ENCODE results near the gene FMOD. TPM values are rescaled to one million over a fixed set of nuclear protein-coding genes. Genes with fewer than 3 reads are reported as not detected.

The FMOD gene
- total and polyA plus RNA-seq, 5 donors, result 35.9 to 91.6 (median 60.2) TPM

- ATAC-seq (peak; percentile 88), DNase-seq (peak; percentile 95 to 98 (median 98))
- peaks cover 27% of the 10 kb centered on the region for H3K4me1 ChIP-seq (ENCODE audit: control insufficient read depth, insufficient read depth, low read length)
- intact Hi-C loops (cut with DNase I), result no loop called here
- H3K27ac ChIP-seq (ENCODE audit: low read length), result peak overlapping the region; percentile 96
- no peaks in the 10 kb centered on the region for H3K9me3 ChIP-seq (ENCODE audit: control insufficient read depth, low read length)
- H3K27me3 ChIP-seq (ENCODE audit: control insufficient read depth, insufficient read depth), result no peaks in the 10 kb centered on the region
- 5% methylated on average over 49 of the region's 49 CpGs for WGBS
- peak overlapping the region; percentile 71 for H3K4me3 ChIP-seq (ENCODE audit: low read length)
These were observed 23.9 kb downstream of the FMOD start for GRCh38 chr1:203326830-203327683.

- WGBS, result 55% methylated on average over 13 of the region's 13 CpGs
- intact Hi-C loops (cut with DNase I), result loop anchor here in 1 of 4 donors (2.0 kb wide), 1 partner anchor 19 kb away; no protein-coding TSS in a partner anchor
- DNase-seq (peak; percentile 78 to 94 (median 88)), ATAC-seq (peak; percentile 3)
- Histone ChIP-seq H3K4me1 (ENCODE audit: control insufficient read depth, insufficient read depth, low read length) (peaks cover 40% of the 10 kb centered on the region), H3K27ac (ENCODE audit: low read length) (peak overlapping the region; percentile 93), H3K9me3 (ENCODE audit: control insufficient read depth, low read length) (no peaks in the 10 kb centered on the region), H3K27me3 (ENCODE audit: control insufficient read depth, insufficient read depth) (no peaks in the 10 kb centered on the region), H3K4me3 (ENCODE audit: low read length) (no peak overlapping the region)
These were observed 25.4 kb downstream of the FMOD start for GRCh38 chr1:203325418-203326091.

GRCh38 chr1:203325026-203325417 is 25.9 kb downstream of the FMOD start:
- DNase-seq (no peak), ATAC-seq (no peak)
- Histone ChIP-seq H3K9me3 (ENCODE audit: control insufficient read depth, low read length) (no peaks in the 10 kb centered on the region), H3K27ac (ENCODE audit: low read length) (peak overlapping the region; percentile 93), H3K4me3 (ENCODE audit: low read length) (no peak overlapping the region), H3K4me1 (ENCODE audit: control insufficient read depth, insufficient read depth, low read length) (peaks cover 40% of the 10 kb centered on the region), H3K27me3 (ENCODE audit: control insufficient read depth, insufficient read depth) (no peaks in the 10 kb centered on the region)
- WGBS, result 56% methylated on average over 5 of the region's 5 CpGs
- intact Hi-C loops (cut with DNase I), result loop anchor here in 1 of 4 donors (2.0 kb wide), 1 partner anchor 18 kb away; no protein-coding TSS in a partner anchor

- Histone ChIP-seq H3K4me3 (ENCODE audit: low read length) (no peak overlapping the region), H3K27ac (ENCODE audit: low read length) (peak overlapping the region; percentile 93), H3K27me3 (ENCODE audit: control insufficient read depth, insufficient read depth) (no peaks in the 10 kb centered on the region), H3K9me3 (ENCODE audit: control insufficient read depth, low read length) (no peaks in the 10 kb centered on the region), H3K4me1 (ENCODE audit: control insufficient read depth, insufficient read depth, low read length) (peaks cover 40% of the 10 kb centered on the region)
- DNase-seq, result peak; percentile 37 to 75 (median 71)
- WGBS, result 62% methylated on average over 15 of the region's 15 CpGs
- ATAC-seq, result no peak
- intact Hi-C loops (cut with DNase I), result loop anchor here in 1 of 4 donors (2.0 kb wide), 1 partner anchor 18 kb away; no protein-coding TSS in a partner anchor
These were observed 26.6 kb downstream of the FMOD start for GRCh38 chr1:203324105-203325025.

GRCh38 chr1:203323587-203323986 is 27.3 kb downstream of the FMOD start:
- no peak overlapping the region for H3K4me3 ChIP-seq (ENCODE audit: low read length)
- H3K9me3 ChIP-seq (ENCODE audit: control insufficient read depth, low read length), result no peaks in the 10 kb centered on the region
- intact Hi-C loops (cut with DNase I), result no loop called here
- WGBS, result 65% methylated on average over 3 of the region's 3 CpGs
- H3K27me3 ChIP-seq (ENCODE audit: control insufficient read depth, insufficient read depth), result no peaks in the 10 kb centered on the region
- ATAC-seq (no peak), DNase-seq (no peak)
- H3K4me1 ChIP-seq (ENCODE audit: control insufficient read depth, insufficient read depth, low read length), result peaks cover 40% of the 10 kb centered on the region
- peak overlapping the region; percentile 93 for H3K27ac ChIP-seq (ENCODE audit: low read length)

GRCh38 chr1:203322500-203323179 is 28.3 kb downstream of the FMOD start:
- Histone ChIP-seq H3K27me3 (ENCODE audit: control insufficient read depth, insufficient read depth) (no peaks in the 10 kb centered on the region), H3K27ac (ENCODE audit: low read length) (peak overlapping the region; percentile 93), H3K9me3 (ENCODE audit: control insufficient read depth, low read length) (no peaks in the 10 kb centered on the region), H3K4me1 (ENCODE audit: control insufficient read depth, insufficient read depth, low read length) (peaks cover 36% of the 10 kb centered on the region), H3K4me3 (ENCODE audit: low read length) (no peak overlapping the region)
- DNase-seq (peak in 2 of 3 donors; percentile 61 to 82), ATAC-seq (peak; percentile 75 to 84)
- intact Hi-C loops (cut with DNase I), result no loop called here

- 88% methylated on average over 6 of the region's 6 CpGs for WGBS
- H3K9me3 ChIP-seq (ENCODE audit: control insufficient read depth, low read length), result no peaks in the 10 kb centered on the region
- H3K27ac ChIP-seq (ENCODE audit: low read length), result peak overlapping the region; percentile 6
- H3K27me3 ChIP-seq (ENCODE audit: control insufficient read depth, insufficient read depth), result no peaks in the 10 kb centered on the region
- ATAC-seq (no peak), DNase-seq (no peak)
- no peak overlapping the region for H3K4me3 ChIP-seq (ENCODE audit: low read length)
- intact Hi-C loops (cut with DNase I), result no loop called here
- peaks cover 35% of the 10 kb centered on the region for H3K4me1 ChIP-seq (ENCODE audit: control insufficient read depth, insufficient read depth, low read length)
These were observed 29.5 kb downstream of the FMOD start for GRCh38 chr1:203321273-203322052.

- intact Hi-C loops (cut with DNase I), result no loop called here
- DNase-seq (peak; percentile 27 to 76 (median 66)), ATAC-seq (no peak)
- Histone ChIP-seq H3K27me3 (ENCODE audit: control insufficient read depth, insufficient read depth) (no peaks in the 10 kb centered on the region), H3K4me1 (ENCODE audit: control insufficient read depth, insufficient read depth, low read length) (peaks cover 37% of the 10 kb centered on the region), H3K27ac (ENCODE audit: low read length) (no peak overlapping the region), H3K9me3 (ENCODE audit: control insufficient read depth, low read length) (no peaks in the 10 kb centered on the region), H3K4me3 (ENCODE audit: low read length) (no peak overlapping the region)
- 48% methylated on average over 6 of the region's 6 CpGs for WGBS
These were observed 30.2 kb downstream of the FMOD start for GRCh38 chr1:203320591-203321272.

- no peaks in the 10 kb centered on the region for H3K27me3 ChIP-seq (ENCODE audit: control insufficient read depth, insufficient read depth)
- peaks cover 21% of the 10 kb centered on the region for H3K4me1 ChIP-seq (ENCODE audit: control insufficient read depth, insufficient read depth, low read length)
- DNase-seq (no peak), ATAC-seq (no peak)
- intact Hi-C loops (cut with DNase I), result no loop called here
- H3K4me3 ChIP-seq (ENCODE audit: low read length), result no peak overlapping the region
- H3K27ac ChIP-seq (ENCODE audit: low read length), result no peak overlapping the region
- no peaks in the 10 kb centered on the region for H3K9me3 ChIP-seq (ENCODE audit: control insufficient read depth, low read length)
- 98% methylated on average over 1 of the region's 1 CpG for WGBS
These were observed 32.7 kb downstream of the FMOD start for GRCh38 chr1:203318229-203318517.

Data from right cardiac atrium (tissue), 5 donors.